Measurements from ENCODE around the gene ZNF546.
"Not testable (repeated sequence)": the region's sequence is repeated elsewhere in the genome, so short reads cannot be mapped to it uniquely, and the experiment has no call there.

- not testable (repeated sequence) for TF ChIP-seq EZH2 (IDR thresholded peaks at IDR 0.05); POLR2AphosphoS5 (IDR thresholded peaks at IDR 0.05; ENCODE audit: borderline replicate concordance, low read depth, low read length); FOXP2 (optimal IDR thresholded peaks at IDR 0.05; ENCODE audit: control extremely low read depth, extremely low read length, insufficient read depth)
These were observed 41.2 kb downstream of the ZNF546 start for GRCh38 chr19:40038047-40038446.

Measured in SK-N-MC (cell line).